ENCODE data around the gene AKAP8. TPM values are rescaled to one million over a fixed set of nuclear protein-coding genes. Genes with fewer than 3 reads are reported as not detected.
A peak's percentile ranks its signal among the peaks of the same experiment; 100 is the strongest.

AKAP8 gene
- polyA plus RNA-seq, 1 donor from 2014 or later: 22.7 TPM

GRCh38 chr19:15320116-15320515 lies 59.5 kb downstream of the AKAP8 start:
- Histone ChIP-seq H4K20me1 (ENCODE audit: insufficient read depth) (peaks cover 68% of the 10 kb centered on the region), H2AFZ (ENCODE audit: low read depth, low read length) (no peak overlapping the region), H3F3A (ENCODE audit: insufficient read depth, low read length, poor library complexity, severe bottlenecking) (no peaks in the 10 kb centered on the region), H3K79me2 (replicated peaks; ENCODE audit: insufficient read depth, low read length) (peaks cover 85% of the 10 kb centered on the region), H3K9me2 (ENCODE audit: insufficient read depth, low read length) (no peaks in the 10 kb centered on the region), H3K27ac (ENCODE audit: low read length) (no peak overlapping the region), H3K4me3 (ENCODE audit: low read length) (no peak overlapping the region), H3K36me3 (ENCODE audit: insufficient read depth, low read length) (no peaks in the 10 kb centered on the region), H3K27me3 (ENCODE audit: insufficient read depth, low read depth, low read length) (no peaks in the 10 kb centered on the region), H3K9me3 (ENCODE audit: low read length) (no peaks in the 10 kb centered on the region), H3K4me2 (ENCODE audit: low read length) (no peak overlapping the region), H3K9ac (ENCODE audit: low read length) (no peak overlapping the region)
- no peak for TF ChIP-seq EZH2 (IDR thresholded peaks at IDR 0.05; ENCODE audit: borderline replicate concordance, insufficient read depth, low read length, poor library complexity, severe bottlenecking)
- no peak for TF ChIP-seq REST (IDR thresholded peaks at IDR 0.05; ENCODE audit: borderline replicate concordance)
- TF ChIP-seq POLR2AphosphoS5 (IDR thresholded peaks at IDR 0.05): no peak
- TF ChIP-seq EP300 (conservative IDR thresholded peaks at IDR 0.05; ENCODE audit: poor library complexity, severe bottlenecking): no peak
- TF ChIP-seq TAF1 (IDR thresholded peaks at IDR 0.05; ENCODE audit: low read depth): no peak
- TF ChIP-seq MXI1 (conservative IDR thresholded peaks at IDR 0.05; ENCODE audit: poor library complexity, severe bottlenecking): no peak
- TF ChIP-seq, protein P1, sequence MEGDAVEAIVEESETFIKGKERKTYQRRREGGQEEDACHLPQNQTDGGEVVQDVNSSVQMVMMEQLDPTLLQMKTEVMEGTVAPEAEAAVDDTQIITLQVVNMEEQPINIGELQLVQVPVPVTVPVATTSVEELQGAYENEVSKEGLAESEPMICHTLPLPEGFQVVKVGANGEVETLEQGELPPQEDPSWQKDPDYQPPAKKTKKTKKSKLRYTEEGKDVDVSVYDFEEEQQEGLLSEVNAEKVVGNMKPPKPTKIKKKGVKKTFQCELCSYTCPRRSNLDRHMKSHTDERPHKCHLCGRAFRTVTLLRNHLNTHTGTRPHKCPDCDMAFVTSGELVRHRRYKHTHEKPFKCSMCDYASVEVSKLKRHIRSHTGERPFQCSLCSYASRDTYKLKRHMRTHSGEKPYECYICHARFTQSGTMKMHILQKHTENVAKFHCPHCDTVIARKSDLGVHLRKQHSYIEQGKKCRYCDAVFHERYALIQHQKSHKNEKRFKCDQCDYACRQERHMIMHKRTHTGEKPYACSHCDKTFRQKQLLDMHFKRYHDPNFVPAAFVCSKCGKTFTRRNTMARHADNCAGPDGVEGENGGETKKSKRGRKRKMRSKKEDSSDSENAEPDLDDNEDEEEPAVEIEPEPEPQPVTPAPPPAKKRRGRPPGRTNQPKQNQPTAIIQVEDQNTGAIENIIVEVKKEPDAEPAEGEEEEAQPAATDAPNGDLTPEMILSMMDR (IDR thresholded peaks at IDR 0.05; ENCODE audit: poor library complexity, severe bottlenecking): no peak
- TF ChIP-seq SMC3 (conservative IDR thresholded peaks at IDR 0.05; ENCODE audit: poor library complexity): no peak
- no peak for TF ChIP-seq RAD21 (conservative IDR thresholded peaks at IDR 0.05)

DNA sequence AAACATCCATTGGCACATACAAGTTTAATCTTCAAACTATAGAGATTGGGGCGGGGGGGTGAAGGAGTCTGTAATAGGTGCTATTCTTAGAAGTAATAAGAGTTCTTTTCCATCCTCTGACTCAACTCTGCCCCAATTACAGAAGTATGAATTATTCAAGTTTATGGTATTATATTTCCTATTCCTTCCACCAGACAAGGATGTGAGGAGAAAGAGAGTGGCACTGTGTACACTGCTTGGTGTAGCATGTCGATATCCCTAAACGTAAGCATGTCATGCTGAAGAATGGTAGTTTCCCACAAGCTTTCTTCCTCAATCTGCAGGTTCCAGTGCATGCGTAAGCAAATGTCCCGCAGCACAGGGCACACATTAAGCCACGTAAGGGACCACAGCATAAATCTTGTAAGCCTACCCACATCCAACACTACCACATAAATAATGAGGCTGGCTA lies 61.3 kb downstream of the AKAP8 start:
- Histone ChIP-seq H3K9me2 (ENCODE audit: insufficient read depth, low read length) (no peaks in the 10 kb centered on the region), H3K9me3 (ENCODE audit: low read length) (no peaks in the 10 kb centered on the region), H3K27ac (ENCODE audit: low read length) (no peak overlapping the region), H4K20me1 (ENCODE audit: insufficient read depth) (peaks cover 58% of the 10 kb centered on the region), H3K4me2 (ENCODE audit: low read length) (no peak overlapping the region), H3K79me2 (replicated peaks; ENCODE audit: insufficient read depth, low read length) (peaks cover 84% of the 10 kb centered on the region), H3K9ac (ENCODE audit: low read length) (no peak overlapping the region), H3K36me3 (ENCODE audit: insufficient read depth, low read length) (no peaks in the 10 kb centered on the region), H3F3A (ENCODE audit: insufficient read depth, low read length, poor library complexity, severe bottlenecking) (no peaks in the 10 kb centered on the region), H2AFZ (ENCODE audit: low read depth, low read length) (no peak overlapping the region), H3K27me3 (ENCODE audit: insufficient read depth, low read depth, low read length) (no peaks in the 10 kb centered on the region), H3K4me3 (ENCODE audit: low read length) (peak overlapping the region; percentile 16)
- TF ChIP-seq MXI1 (conservative IDR thresholded peaks at IDR 0.05; ENCODE audit: poor library complexity, severe bottlenecking) (no peak), TAF1 (IDR thresholded peaks at IDR 0.05; ENCODE audit: low read depth) (no peak), EZH2 (IDR thresholded peaks at IDR 0.05; ENCODE audit: borderline replicate concordance, insufficient read depth, low read length, poor library complexity, severe bottlenecking) (no peak), EP300 (conservative IDR thresholded peaks at IDR 0.05; ENCODE audit: poor library complexity, severe bottlenecking) (no peak), RAD21 (conservative IDR thresholded peaks at IDR 0.05) (no peak), REST (IDR thresholded peaks at IDR 0.05; ENCODE audit: borderline replicate concordance) (no peak), SMC3 (conservative IDR thresholded peaks at IDR 0.05; ENCODE audit: poor library complexity) (no peak), POLR2AphosphoS5 (IDR thresholded peaks at IDR 0.05) (no peak)
- TF ChIP-seq, protein P1 (IDR thresholded peaks at IDR 0.05; ENCODE audit: poor library complexity, severe bottlenecking): no peak

All from neural cell (in vitro differentiated cells).